Natural killer cell (primary cell): ENCODE data around the gene HMGCLL1. TPM values are rescaled to one million over a fixed set of nuclear protein-coding genes. Genes with fewer than 3 reads are reported as not detected.

Experiments
- ATAC-seq, 3 donors: fragments of 150-1000 bp in 2 of 3; fragments of 200-7000 bp in 1 of 3; cut with Tn5 transposase; 1 replicate in 1 of 3; 2 replicates in 2 of 3; pipeline ENCODE4 v1.10.0; 2021; ENCODE audit warnings: mild to moderate bottlenecking in 2 of 3, moderate library complexity in 2 of 3
- DNase-seq, 2 donors: peaks; one replicate each; pipeline versions ENCODE4 v3.0.0 to v3.0.0-alpha.2; 2013 to 2021; ENCODE audit warnings: mixed read lengths in 1 of 2
- H3K27ac ChIP-seq: one replicate; pipeline ENCODE4 v1.5.1; 2013; ENCODE audit warnings: mild to moderate bottlenecking, low read length
- H3K27me3 ChIP-seq: one replicate; pipeline ENCODE4 v1.6.1; 2013; ENCODE audit warnings: low read length; ENCODE audit not compliant: control insufficient read depth, insufficient read depth
- H3K36me3 ChIP-seq: one replicate; pipeline ENCODE4 v1.6.1; 2013; ENCODE audit warnings: low read length; ENCODE audit not compliant: control insufficient read depth, insufficient read depth
- H3K4me1 ChIP-seq: one replicate; pipeline ENCODE4 v1.6.1; 2013; ENCODE audit warnings: low read length; ENCODE audit not compliant: control insufficient read depth, insufficient read depth
- H3K4me3 ChIP-seq: one replicate; pipeline ENCODE4 v1.5.1; 2013; ENCODE audit warnings: low read length
- H3K9me3 ChIP-seq: one replicate; pipeline ENCODE4 v1.6.1; 2013; ENCODE audit warnings: low read length; ENCODE audit not compliant: control insufficient read depth, insufficient read depth
- H3K27ac Mint-ChIP-seq, 2 donors: one replicate each; pipeline ENCODE4 v1.8.0; 2022; ENCODE audit warnings: mild to moderate bottlenecking in 2 of 2, mixed read lengths in 2 of 2, moderate library complexity in 1 of 2
- H3K27me3 Mint-ChIP-seq, 2 donors: one replicate each; pipeline ENCODE4 v1.8.0; 2022; ENCODE audit warnings: low read depth in 2 of 2, mixed read lengths in 2 of 2
- H3K36me3 Mint-ChIP-seq: one replicate; pipeline ENCODE4 v1.8.0; 2022; ENCODE audit warnings: mixed read lengths
- H3K4me1 Mint-ChIP-seq, 2 donors: one replicate each; pipeline ENCODE4 v1.8.0; 2022; ENCODE audit warnings: mixed read lengths in 2 of 2
- H3K4me3 Mint-ChIP-seq: one replicate; pipeline ENCODE4 v1.8.0; 2022; ENCODE audit warnings: mild to moderate bottlenecking, moderate library complexity, mixed read lengths
- H3K9me3 Mint-ChIP-seq, 2 donors: one replicate each; pipeline ENCODE4 v1.8.0; 2022; ENCODE audit warnings: mixed read lengths in 2 of 2
- WGBS: methylation state at CpG from one replicate; pipeline ENCODE4 v1.1.7; 2013; ENCODE audit warnings: missing lambda C conversion rate; ENCODE audit not compliant: insufficient coverage; 5-methylcytosine and 5-hydroxymethylcytosine counted together
- intact Hi-C: fragments of 100-400 bp; cut with micrococcal nuclease; formaldehyde crosslinking; loops from one replicate; pipeline ENCODE4 v1.14.2; 2022
- total RNA-seq, 4 donors: library from RNA; stranded (reverse); fragments of 120-200 nt in 1 of 4; gene quantifications; one replicate each; pipeline versions ENCODE4 v1.2.3 to v1.2.4, GENCODE V29; 2013 to 2022
- TF ChIP-seq, protein P1 (sequence below): fragments of 200-600 bp; IDR thresholded peaks from one replicate; pipeline ENCODE4 v1.8.0; 2022; ENCODE audit warnings: antibody characterized with exemption

HMGCLL1 gene
- total RNA-seq, 3 donors from 2014 or later (not counting 1 experiment from before 2014, with no cell fraction given) = not detected

DNA sequence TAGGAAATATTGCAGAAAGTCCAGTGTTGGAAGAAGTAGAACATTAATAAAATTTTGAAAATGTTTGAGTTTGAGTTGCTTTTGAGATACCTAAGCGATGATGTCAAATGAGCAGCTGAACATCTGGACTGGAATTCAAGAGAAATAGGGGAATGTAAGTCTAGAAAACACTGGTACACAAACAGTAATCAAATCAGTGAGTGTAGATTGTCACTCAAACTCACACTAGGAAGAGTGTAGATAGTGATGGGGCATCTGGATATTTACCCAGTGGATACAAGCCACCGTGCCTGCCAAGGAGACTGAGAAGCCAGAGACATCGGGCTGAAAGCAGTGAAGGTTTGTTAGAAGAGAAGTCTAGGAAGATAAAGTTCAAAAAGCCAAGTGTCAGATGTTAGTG, 2.2 kb downstream of the HMGCLL1 start:
- H3K27ac ChIP-seq = no peak overlapping the region
- no peak overlapping the region for H3K4me3 ChIP-seq
- Mint-ChIP-seq H3K9me3 (peaks cover 14 to 18% of the 10 kb centered on the region in 2 donors), H3K27ac (no peak overlapping the region), H3K36me3 (peaks cover 13% of the 10 kb centered on the region), H3K4me1 (no peaks in the 10 kb centered on the region), H3K4me3 (no peak overlapping the region), H3K27me3 (peaks cover 0 to 4% of the 10 kb centered on the region in 2 donors)
- H3K36me3 ChIP-seq = no peaks in the 10 kb centered on the region
- H3K9me3 ChIP-seq = peaks cover 3% of the 10 kb centered on the region
- WGBS = 90% methylated on average over 3 of the region's 3 CpGs
- intact Hi-C loops = no loop called here
- H3K27me3 ChIP-seq = no peaks in the 10 kb centered on the region
- DNase-seq (no peak), ATAC-seq (no peak)
- TF ChIP-seq, protein P1, sequence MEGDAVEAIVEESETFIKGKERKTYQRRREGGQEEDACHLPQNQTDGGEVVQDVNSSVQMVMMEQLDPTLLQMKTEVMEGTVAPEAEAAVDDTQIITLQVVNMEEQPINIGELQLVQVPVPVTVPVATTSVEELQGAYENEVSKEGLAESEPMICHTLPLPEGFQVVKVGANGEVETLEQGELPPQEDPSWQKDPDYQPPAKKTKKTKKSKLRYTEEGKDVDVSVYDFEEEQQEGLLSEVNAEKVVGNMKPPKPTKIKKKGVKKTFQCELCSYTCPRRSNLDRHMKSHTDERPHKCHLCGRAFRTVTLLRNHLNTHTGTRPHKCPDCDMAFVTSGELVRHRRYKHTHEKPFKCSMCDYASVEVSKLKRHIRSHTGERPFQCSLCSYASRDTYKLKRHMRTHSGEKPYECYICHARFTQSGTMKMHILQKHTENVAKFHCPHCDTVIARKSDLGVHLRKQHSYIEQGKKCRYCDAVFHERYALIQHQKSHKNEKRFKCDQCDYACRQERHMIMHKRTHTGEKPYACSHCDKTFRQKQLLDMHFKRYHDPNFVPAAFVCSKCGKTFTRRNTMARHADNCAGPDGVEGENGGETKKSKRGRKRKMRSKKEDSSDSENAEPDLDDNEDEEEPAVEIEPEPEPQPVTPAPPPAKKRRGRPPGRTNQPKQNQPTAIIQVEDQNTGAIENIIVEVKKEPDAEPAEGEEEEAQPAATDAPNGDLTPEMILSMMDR = no peak
- H3K4me1 ChIP-seq = no peaks in the 10 kb centered on the region

- Histone ChIP-seq H3K4me1 (no peaks in the 10 kb centered on the region), H3K36me3 (no peaks in the 10 kb centered on the region), H3K27ac (no peak overlapping the region), H3K27me3 (no peaks in the 10 kb centered on the region), H3K9me3 (no peaks in the 10 kb centered on the region), H3K4me3 (no peak overlapping the region)
- intact Hi-C loops = no loop called here
- H3K27me3 Mint-ChIP-seq = peaks cover 0 to 4% of the 10 kb centered on the region in 2 donors
- H3K4me3 Mint-ChIP-seq = no peak overlapping the region
- H3K4me1 Mint-ChIP-seq = no peaks in the 10 kb centered on the region
- no CpG with 5 or more reads among the region's 2 CpGs for whole genome bisulfite sequencing
- ATAC-seq = no peak
- no peak overlapping the region for H3K27ac Mint-ChIP-seq
- H3K9me3 Mint-ChIP-seq = peaks cover 16 to 21% of the 10 kb centered on the region in 2 donors
- H3K36me3 Mint-ChIP-seq = peaks cover 13% of the 10 kb centered on the region
- TF ChIP-seq, protein P1 = no peak
- DNase-seq = no peak
These were observed 4.4 kb downstream of the HMGCLL1 start for GRCh38 chr6:55574556-55574955.

- peaks cover 13 to 18% of the 10 kb centered on the region in 2 donors for H3K9me3 Mint-ChIP-seq
- H3K4me3 ChIP-seq = no peak overlapping the region
- no peaks in the 10 kb centered on the region for H3K27me3 ChIP-seq
- DNase-seq = no peak
- H3K36me3 ChIP-seq = no peaks in the 10 kb centered on the region
- no peak overlapping the region for H3K4me3 Mint-ChIP-seq
- no peak overlapping the region for H3K27ac ChIP-seq
- no peak overlapping the region for H3K27ac Mint-ChIP-seq
- intact Hi-C loops = no loop called here
- H3K4me1 ChIP-seq = no peaks in the 10 kb centered on the region
- H3K9me3 ChIP-seq = no peaks in the 10 kb centered on the region
- 89% methylated on average over 1 of the region's 3 CpGs for WGBS
- no peaks in the 10 kb centered on the region for H3K4me1 Mint-ChIP-seq
- H3K36me3 Mint-ChIP-seq = no peaks in the 10 kb centered on the region
- no peaks in the 10 kb centered on the region for H3K27me3 Mint-ChIP-seq
- no peak for ATAC-seq
- TF ChIP-seq, protein P1 = no peak
These were observed 9.4 kb downstream of the HMGCLL1 start for GRCh38 chr6:55569638-55570037.

GRCh38 chr6:55568808-55569439, 10.1 kb downstream of the HMGCLL1 start:
- Histone ChIP-seq H3K4me3 (no peak overlapping the region), H3K27me3 (no peaks in the 10 kb centered on the region), H3K36me3 (no peaks in the 10 kb centered on the region), H3K9me3 (no peaks in the 10 kb centered on the region), H3K27ac (no peak overlapping the region), H3K4me1 (no peaks in the 10 kb centered on the region)
- no peak for DNase-seq
- TF ChIP-seq, protein P1 = no peak
- no peak overlapping the region for H3K27ac Mint-ChIP-seq
- no peaks in the 10 kb centered on the region for H3K4me1 Mint-ChIP-seq
- ATAC-seq = no peak
- intact Hi-C loops = no loop called here
- H3K9me3 Mint-ChIP-seq = peaks cover 13 to 21% of the 10 kb centered on the region in 2 donors
- no peaks in the 10 kb centered on the region for H3K27me3 Mint-ChIP-seq
- no CpG with 5 or more reads among the region's 1 CpG for WGBS
- no peak overlapping the region for H3K4me3 Mint-ChIP-seq
- no peaks in the 10 kb centered on the region for H3K36me3 Mint-ChIP-seq
